Measurements from ENCODE around the gene ROR1. TPM values are rescaled to one million over a fixed set of nuclear protein-coding genes. Genes with fewer than 3 reads are reported as not detected.

ROR1 gene
- total and polyA plus RNA-seq, 12 donors = 2.9 to 36.2 (median 15.3) TPM

DNA sequence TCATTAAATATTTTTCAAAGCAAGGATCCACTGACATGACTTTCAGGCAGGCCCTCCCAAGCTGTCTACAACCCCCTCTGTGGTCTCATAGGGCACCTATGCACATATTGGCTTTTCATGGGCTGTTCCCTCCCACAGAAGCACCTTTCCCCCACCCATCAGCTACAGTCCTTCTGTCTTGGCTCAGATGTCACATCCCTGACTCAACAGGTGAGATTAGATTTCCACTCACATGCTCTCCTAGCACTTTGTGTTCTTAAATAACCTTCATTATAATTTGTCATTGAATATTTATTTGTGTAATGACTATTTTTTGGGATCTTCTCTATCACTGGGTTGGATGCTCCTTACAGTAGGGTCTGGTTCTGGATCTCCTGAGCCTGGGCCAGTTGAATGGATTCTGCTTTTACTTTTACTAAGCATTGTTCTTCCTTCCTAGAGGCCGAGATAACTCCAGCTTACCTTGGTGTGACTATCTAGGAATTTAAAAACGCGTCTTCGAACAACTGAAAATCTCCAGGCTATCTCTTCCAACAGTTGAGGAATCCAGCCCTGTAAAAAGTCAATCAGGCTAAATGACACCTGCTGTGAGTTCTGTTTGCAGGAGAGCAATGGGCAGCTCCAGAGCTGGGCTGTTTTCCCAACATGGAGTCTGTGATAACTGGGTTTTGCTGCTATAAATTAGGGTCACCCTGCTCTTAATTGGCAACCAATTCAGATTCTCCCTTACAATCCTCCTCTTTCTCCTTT is 16.2 kb downstream of the ROR1 start:
- TF ChIP-seq, protein P1, sequence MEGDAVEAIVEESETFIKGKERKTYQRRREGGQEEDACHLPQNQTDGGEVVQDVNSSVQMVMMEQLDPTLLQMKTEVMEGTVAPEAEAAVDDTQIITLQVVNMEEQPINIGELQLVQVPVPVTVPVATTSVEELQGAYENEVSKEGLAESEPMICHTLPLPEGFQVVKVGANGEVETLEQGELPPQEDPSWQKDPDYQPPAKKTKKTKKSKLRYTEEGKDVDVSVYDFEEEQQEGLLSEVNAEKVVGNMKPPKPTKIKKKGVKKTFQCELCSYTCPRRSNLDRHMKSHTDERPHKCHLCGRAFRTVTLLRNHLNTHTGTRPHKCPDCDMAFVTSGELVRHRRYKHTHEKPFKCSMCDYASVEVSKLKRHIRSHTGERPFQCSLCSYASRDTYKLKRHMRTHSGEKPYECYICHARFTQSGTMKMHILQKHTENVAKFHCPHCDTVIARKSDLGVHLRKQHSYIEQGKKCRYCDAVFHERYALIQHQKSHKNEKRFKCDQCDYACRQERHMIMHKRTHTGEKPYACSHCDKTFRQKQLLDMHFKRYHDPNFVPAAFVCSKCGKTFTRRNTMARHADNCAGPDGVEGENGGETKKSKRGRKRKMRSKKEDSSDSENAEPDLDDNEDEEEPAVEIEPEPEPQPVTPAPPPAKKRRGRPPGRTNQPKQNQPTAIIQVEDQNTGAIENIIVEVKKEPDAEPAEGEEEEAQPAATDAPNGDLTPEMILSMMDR (IDR thresholded peaks at IDR 0.05) = no peak
- Histone ChIP-seq H3K9me3 (no peaks in the 10 kb centered on the region), H3K27me3 (no peaks in the 10 kb centered on the region), H3K4me1 (peaks cover 2 to 96% (median 37%) of the 10 kb centered on the region in 9 donors), H3K27ac (peak overlapping the region in 2 of 10 donors; percentile 54 to 65), H3K36me3 (no peaks in the 10 kb centered on the region), H3K4me3 (no peak overlapping the region)
- DNase-seq (no peak), ATAC-seq (no peak)
- intact Hi-C loops (cut with DNase I) = loop anchor here in 1 of 10 donors (10.0 kb wide), 1 partner anchor 135 kb away; no protein-coding TSS in a partner anchor
- 75 to 78% methylated on average over 4 of the region's 4 CpGs for WGBS, 2 donors

DNA sequence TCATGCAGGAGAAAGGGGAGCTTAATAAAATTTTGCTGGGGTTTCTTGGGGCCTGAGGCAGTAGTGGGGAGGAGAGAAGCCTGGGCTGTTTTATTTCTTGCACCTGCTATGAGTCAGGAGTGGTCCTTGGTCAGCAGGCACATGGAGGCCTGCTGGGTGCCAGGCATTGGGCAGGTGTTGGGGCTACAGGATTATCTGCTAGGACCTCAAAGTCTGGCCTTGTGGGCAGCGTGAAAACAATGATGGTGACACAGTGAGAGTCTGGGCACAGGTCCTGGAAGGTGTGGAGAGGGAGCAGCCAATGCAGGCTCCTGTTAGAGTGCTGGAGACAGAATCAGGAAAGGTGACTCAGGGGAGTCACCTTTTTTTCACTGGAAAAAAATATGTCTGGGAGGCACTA is 17.2 kb downstream of the ROR1 start:
- no peaks in the 10 kb centered on the region for H3K9me3 ChIP-seq
- intact Hi-C loops (cut with DNase I) = loop anchor here in 1 of 10 donors (10.0 kb wide), 1 partner anchor 134 kb away; no protein-coding TSS in a partner anchor

DNA sequence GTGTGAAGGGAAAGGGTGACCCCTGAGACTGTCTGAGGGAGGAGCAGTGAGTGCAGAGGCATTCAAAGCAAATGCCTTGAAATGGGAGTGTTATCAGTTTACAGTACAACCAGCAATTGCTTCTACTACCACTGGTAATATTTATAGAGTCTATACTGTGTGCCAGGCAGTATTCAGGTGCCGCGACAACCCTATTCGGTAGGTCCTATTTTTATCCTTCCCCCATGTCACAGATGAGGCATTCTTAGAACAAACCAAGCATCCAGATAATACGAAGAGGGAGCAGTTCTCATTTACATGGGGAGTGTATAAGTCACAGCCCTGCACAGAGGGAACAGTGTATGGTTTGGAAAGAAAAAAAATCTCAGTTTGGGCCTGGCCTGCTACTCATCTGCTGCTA is 18.3 kb downstream of the ROR1 start:
- no peaks in the 10 kb centered on the region for H3K27me3 ChIP-seq
- TF ChIP-seq, protein P1 (IDR thresholded peaks at IDR 0.05) = no peak
- no peaks in the 10 kb centered on the region for H3K36me3 ChIP-seq
- ATAC-seq = peak; percentile 43 to 83 (median 69)
- no peaks in the 10 kb centered on the region for H3K9me3 ChIP-seq
- no peak overlapping the region for H3K4me3 ChIP-seq
- WGBS, 2 donors = 55 to 65% methylated on average over 4 of the region's 4 CpGs
- peak overlapping the region in 5 of 10 donors; percentile 47 to 80 (median 65) for H3K27ac ChIP-seq
- intact Hi-C loops (cut with DNase I) = loop anchor here in 1 of 10 donors (10.0 kb wide), 1 partner anchor 133 kb away; no protein-coding TSS in a partner anchor
- no peak for DNase-seq
- H3K4me1 ChIP-seq = peaks cover 7 to 98% (median 42%) of the 10 kb centered on the region in 9 donors

More for the DNA sequence above, 17.2 kb downstream of the ROR1 start:
- Histone ChIP-seq H3K27ac (peak overlapping the region in 4 of 10 donors; percentile 31 to 80 (median 60)), H3K4me1 (peaks cover 7 to 97% (median 38%) of the 10 kb centered on the region in 9 donors), H3K27me3 (no peaks in the 10 kb centered on the region), H3K4me3 (no peak overlapping the region), H3K36me3 (no peaks in the 10 kb centered on the region)
- ATAC-seq = no peak
- WGBS, 2 donors = 63% methylated on average over 1 of the region's 1 CpG
- TF ChIP-seq, protein P1 (IDR thresholded peaks at IDR 0.05) = no peak
- no peak for DNase-seq

DNA sequence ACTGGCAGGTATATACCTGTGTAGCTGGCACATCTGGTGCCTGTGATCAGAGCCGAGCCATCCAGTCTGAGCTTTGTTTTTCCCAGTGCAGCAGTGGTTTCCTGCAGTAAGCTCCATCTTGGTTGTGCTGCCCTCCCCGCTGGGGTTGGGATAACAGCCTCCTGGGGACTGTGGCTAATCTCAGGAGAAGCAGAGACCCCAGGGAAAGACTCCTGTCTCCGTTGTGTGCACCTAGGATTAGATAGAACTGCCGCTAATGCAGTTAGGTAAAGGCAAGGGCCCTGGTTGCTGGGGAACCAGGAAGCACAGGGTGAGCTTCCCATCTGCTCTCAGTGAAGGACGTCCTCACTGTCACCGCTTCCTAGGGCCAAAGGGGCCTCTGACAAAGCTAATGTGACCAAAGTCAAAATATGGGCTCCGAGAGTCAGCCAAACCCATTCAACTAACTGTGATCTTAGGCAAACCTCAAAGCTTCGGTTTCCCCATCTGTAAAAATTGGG is 20.0 kb downstream of the ROR1 start:
- no peak overlapping the region for H3K4me3 ChIP-seq
- TF ChIP-seq, protein P1 (IDR thresholded peaks at IDR 0.05) = no peak
- intact Hi-C loops (cut with DNase I) = loop anchor here in 1 of 10 donors (10.0 kb wide), 1 partner anchor 131 kb away; no protein-coding TSS in a partner anchor
- peaks cover 7 to 97% (median 33%) of the 10 kb centered on the region in 9 donors for H3K4me1 ChIP-seq
- ATAC-seq (no peak), DNase-seq (no peak)
- H3K27me3 ChIP-seq = no peaks in the 10 kb centered on the region
- H3K9me3 ChIP-seq = no peaks in the 10 kb centered on the region
- WGBS, 2 donors = 87 to 92% methylated on average over 8 of the region's 8 CpGs
- H3K36me3 ChIP-seq = no peaks in the 10 kb centered on the region
- peak overlapping the region in 1 of 10 donors; percentile 7 for H3K27ac ChIP-seq

Data from heart right ventricle (tissue), 16 donors.